Subcutaneous adipose tissue (tissue), 4 donors: Measurements from ENCODE around the gene ANGPT4. TPM values are rescaled to one million over a fixed set of nuclear protein-coding genes. Genes with fewer than 3 reads are reported as not detected.

Experiments used
- total RNA-seq, 4 donors: library from RNA; depleted of rRNA; stranded (reverse); fragments of >200 nt; gene quantifications; one replicate each; pipeline ENCODE4 v1.1.0, GENCODE V29; 2016
- TF ChIP-seq, protein P1 (sequence below): fragments of 450-650 bp; IDR thresholded peaks from one replicate; pipeline ENCODE4 v1.5.1; 2016; ENCODE audit warnings: low read depth, mild to moderate bottlenecking, control low read depth, antibody characterized with exemption, moderate library complexity

Gene ANGPT4
- total RNA-seq, 4 donors from 2014 or later, result 2.3 to 106 (median 8.7) TPM

DNA sequence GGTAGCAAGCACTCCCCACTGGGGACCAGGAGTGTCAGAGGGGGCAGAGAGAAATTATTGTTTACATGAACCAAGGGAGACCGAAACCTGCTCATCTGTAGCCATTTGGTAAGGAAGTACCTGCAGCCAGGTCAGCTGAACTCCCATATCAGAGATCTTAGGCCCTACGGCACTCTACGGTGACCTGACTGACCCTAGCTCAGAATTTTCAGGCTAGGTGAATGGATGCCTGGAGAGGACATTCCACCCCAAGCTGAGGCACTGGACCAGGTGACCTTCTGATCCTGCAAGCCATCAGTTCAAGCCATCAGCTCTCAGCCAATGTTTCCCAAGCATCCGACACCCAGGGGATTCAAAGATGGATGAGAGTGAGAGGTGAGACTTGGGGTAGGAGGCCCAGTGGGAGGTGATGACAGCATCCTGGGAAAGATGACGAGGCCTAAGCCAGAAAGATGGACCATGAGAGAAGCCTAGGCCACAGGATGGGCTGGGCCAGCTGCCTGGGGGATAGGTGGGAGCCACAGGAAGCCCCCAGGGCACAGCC, 2.8 kb downstream of the ANGPT4 start:
- TF ChIP-seq, protein P1, sequence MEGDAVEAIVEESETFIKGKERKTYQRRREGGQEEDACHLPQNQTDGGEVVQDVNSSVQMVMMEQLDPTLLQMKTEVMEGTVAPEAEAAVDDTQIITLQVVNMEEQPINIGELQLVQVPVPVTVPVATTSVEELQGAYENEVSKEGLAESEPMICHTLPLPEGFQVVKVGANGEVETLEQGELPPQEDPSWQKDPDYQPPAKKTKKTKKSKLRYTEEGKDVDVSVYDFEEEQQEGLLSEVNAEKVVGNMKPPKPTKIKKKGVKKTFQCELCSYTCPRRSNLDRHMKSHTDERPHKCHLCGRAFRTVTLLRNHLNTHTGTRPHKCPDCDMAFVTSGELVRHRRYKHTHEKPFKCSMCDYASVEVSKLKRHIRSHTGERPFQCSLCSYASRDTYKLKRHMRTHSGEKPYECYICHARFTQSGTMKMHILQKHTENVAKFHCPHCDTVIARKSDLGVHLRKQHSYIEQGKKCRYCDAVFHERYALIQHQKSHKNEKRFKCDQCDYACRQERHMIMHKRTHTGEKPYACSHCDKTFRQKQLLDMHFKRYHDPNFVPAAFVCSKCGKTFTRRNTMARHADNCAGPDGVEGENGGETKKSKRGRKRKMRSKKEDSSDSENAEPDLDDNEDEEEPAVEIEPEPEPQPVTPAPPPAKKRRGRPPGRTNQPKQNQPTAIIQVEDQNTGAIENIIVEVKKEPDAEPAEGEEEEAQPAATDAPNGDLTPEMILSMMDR, result no peak

DNA sequence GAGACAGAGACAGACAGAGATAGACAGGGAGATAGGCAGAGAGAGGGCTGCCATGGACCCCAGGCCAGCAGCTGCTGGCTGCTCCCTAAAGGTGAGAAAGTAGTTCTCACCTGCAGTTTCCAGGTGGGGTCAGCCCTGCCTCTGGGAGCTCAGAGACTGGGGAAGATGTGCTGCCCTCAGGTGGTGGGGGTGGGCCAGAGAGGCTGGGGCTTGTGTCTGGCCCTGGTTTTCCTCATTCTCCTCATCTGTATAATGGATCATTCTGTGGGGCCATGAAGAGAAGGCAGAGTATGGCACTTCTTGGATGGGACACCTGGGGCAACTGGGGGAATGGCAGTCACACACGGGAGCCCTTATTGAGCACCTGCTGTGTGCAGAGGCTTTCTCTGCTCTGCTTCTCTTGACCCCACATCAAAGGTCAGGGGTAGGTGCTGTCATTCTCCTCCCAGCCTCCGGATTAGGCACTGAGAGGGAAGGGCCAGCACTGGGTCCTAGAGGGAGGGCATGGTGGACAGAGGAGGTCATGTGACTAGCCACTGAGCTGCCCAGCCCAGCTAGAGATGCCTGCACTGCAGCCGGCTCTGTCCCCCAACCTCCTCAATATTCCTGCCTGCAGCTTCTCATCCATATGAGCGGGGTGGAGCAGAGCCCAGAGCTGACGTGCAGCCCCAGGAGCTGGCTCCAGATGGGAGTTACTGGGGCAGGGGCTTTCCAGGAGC, 4.1 kb downstream of the ANGPT4 start:
- TF ChIP-seq, protein P1, result no peak

DNA sequence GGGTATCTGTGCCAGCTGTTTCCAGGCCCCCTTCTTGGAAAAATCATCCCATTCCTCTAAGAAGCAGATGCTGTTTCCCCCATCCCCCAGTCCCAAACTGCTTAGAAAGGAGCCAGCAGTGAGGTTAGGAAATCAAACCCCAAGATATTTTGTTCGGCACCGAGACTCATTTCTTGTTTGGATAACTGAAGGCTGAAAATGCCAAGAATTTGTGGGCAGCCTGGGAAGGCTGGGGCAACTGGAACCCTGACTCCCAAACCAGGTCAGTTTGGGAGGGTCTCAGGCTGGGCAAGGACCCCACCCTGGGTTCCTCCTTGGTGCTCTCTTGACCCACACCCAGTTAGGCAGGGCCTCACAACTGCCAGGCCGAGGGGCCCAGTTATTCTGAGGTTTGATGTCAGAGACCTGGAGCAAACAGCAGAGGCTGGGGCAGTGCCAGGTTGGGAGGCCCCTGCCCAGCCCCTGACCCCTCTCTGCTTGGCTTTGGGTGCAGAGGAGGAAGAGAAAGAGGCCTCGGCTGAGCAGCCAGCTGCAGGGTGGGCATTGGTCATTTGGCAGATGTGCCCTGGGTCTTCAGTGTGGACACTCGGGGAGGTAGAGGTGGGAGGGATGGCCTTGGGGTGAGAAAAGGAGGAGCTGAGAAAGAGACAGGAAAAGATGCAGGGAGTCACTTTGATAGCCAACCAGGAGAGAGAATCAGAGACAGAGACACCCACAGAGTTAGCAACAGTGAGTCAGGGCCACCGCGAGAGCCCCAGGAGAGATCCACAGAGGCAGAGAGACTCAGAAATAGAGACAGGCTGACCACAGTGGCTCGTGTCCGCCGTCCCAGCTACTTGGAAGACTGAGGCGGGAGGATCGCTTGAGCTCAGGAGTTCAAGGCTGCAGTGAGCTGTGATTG, 5.0 kb downstream of the ANGPT4 start:
- TF ChIP-seq, protein P1, result no peak

DNA sequence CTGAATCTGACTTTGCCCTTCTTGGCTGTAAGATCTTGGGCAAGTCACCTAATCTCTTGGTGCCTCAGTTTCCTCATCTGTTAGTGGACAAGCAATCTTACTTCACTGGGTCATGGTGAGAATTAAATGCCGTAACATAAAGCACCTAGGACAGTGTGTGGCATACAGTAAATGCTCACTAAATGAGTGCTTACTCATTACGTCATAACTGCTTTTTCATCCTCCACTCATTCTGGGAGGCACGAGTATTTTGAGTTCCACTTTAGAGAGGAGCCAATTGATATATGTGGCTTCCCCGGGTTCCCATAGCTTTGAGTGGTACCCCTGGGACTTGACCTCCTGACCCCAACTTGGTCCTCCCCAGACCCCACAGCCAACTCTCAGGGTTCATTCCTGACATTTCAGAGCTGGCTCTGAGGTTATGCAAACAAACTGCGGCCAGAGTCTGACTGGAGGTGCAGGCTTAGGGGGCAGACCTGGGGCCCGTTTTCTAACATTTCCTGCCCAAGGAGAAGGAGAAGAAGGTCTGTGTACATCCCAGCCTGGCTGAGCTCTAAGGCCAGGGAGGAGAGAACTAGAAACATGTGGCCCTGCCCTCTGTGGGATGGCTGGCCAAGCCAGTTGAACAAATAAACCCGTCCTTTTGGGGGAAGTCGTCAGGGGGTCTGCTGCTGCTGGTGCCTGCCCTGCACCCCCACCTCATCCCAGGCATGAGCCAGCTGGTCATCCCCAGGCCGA, 5.8 kb downstream of the ANGPT4 start:
- TF ChIP-seq, protein P1, result no peak

DNA sequence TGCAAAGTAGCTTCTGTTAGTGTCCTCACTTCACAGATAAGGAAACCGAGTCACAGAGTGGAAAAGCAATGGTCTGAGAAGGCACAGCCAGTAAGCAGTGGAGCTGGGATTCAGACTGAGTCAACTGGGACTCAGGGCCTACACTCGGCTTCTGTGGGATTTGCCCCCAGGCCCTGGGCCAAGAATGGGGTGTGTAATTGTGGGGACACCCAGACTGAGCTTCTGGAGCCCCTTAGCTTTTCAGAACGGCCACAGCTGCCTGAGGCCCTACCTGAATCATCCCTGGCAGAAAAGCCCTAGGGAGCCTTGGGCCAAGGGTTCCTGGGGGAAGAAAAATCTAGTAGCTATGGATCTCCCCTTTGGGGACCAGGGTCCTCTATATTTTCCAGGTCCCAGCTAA, 6.5 kb downstream of the ANGPT4 start:
- TF ChIP-seq, protein P1, result no peak

DNA sequence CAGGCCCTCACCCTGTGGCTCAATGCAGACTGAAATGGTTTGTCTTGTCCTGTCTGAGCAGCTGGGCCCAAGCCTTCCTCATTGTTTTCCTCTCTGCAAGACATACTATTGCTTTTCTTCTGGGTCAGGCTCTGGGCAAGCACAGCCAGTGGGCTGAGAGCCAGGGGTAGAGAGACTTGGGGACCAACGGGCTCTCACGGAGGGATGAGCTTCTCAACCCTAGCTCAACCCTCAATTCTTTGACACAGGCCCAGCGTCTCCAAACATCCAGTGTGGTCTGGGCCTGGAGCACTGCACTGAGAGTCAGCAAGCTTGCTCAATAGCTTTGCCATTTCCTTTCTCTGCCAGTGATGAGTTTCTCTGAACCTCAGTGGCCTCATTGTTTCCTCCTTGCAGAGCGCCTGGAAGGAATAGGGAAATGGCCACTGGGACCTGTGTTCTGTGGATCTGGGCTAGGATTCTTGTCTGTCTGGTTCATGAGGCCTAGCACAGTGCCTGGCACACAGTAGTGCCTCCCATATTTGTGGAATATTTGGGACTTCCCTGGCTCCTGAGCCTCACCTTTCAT, 9.3 kb downstream of the ANGPT4 start:
- TF ChIP-seq, protein P1, result no peak
